HG02642 (cell line): ENCODE data around the gene VIL1.

Experiments
- ATAC-seq: cut with Tn5 transposase; IDR thresholded peaks from one replicate; pipeline ENCODE4 v1.9.1; 2021; ENCODE audit warnings: mild to moderate bottlenecking; ENCODE audit not compliant: unreplicated experiment, poor library complexity

Gene VIL1

GRCh38 chr2:218394298-218395089 is 24.4 kb upstream of the VIL1 start:
- ATAC-seq = no peak

GRCh38 chr2:218395090-218395444 is 23.9 kb upstream of the VIL1 start:
- ATAC-seq = no peak

- ATAC-seq = no peak
Observed at GRCh38 chr2:218395456-218395825, 23.5 kb upstream of the VIL1 start.

GRCh38 chr2:218395826-218396687 is 22.9 kb upstream of the VIL1 start:
- ATAC-seq = peak; percentile 53

- no peak for ATAC-seq
Observed at GRCh38 chr2:218396688-218397462, 22.0 kb upstream of the VIL1 start.

- no peak for ATAC-seq
Observed at GRCh38 chr2:218397463-218397819, 21.5 kb upstream of the VIL1 start.

- no peak for ATAC-seq
Observed at GRCh38 chr2:218397820-218398436, 21.0 kb upstream of the VIL1 start.

GRCh38 chr2:218398437-218399390 is 20.2 kb upstream of the VIL1 start:
- peak; percentile 20 for ATAC-seq

- peak; percentile 50 for ATAC-seq
Observed at GRCh38 chr2:218399391-218400166, 19.3 kb upstream of the VIL1 start, which contains the start of gene CTDSP1. Gene CTDSP1, plus strand, starts transcription at chr2:218399868. Its CDS starts 223 bp downstream, at chr2:218400091.

- ATAC-seq = peak; percentile 3
Observed at GRCh38 chr2:218400167-218400929, 18.6 kb upstream of the VIL1 start.

GRCh38 chr2:218400930-218401881 is 17.7 kb upstream of the VIL1 start:
- ATAC-seq = no peak

GRCh38 chr2:218401890-218402289 is 17.0 kb upstream of the VIL1 start:
- ATAC-seq = no peak

GRCh38 chr2:218402491-218402901 is 16.4 kb upstream of the VIL1 start:
- ATAC-seq = no peak

- ATAC-seq = no peak
Observed at GRCh38 chr2:218402911-218403411, 16.0 kb upstream of the VIL1 start.

GRCh38 chr2:218403810-218404209 is 15.1 kb upstream of the VIL1 start:
- no peak for ATAC-seq

GRCh38 chr2:218404351-218405085 is 14.4 kb upstream of the VIL1 start:
- ATAC-seq = no peak
